A204.1 (cell line): ENCODE measurements around the gene MGAT5B.
"Not testable (repeated sequence)": the region's sequence is repeated elsewhere in the genome, so short reads cannot be mapped to it uniquely, and the experiment has no call there.

Experiments
- FAIRE-seq: peaks from 2 replicates; lab custom pipeline; 2012; peaks lifted over from hg19 to GRCh38; lab: Jason Lieb, UNC

The MGAT5B gene

GRCh38 chr17:76868176-76868668 is at the start of gene MGAT5B:
TSS of gene MGAT5B (plus strand) at chr17:76868404. CDS start at chr17:76869030, 626 bp downstream.
- no peak for FAIRE-seq

- FAIRE-seq = no peak
These were observed 48.2 kb upstream of the MGAT5B start for GRCh38 chr17:76820039-76820438.

- no peak for FAIRE-seq
These were observed 47.6 kb upstream of the MGAT5B start for GRCh38 chr17:76820561-76820960.

GRCh38 chr17:76822184-76822778 is 45.9 kb upstream of the MGAT5B start:
- no peak for FAIRE-seq

GRCh38 chr17:76824093-76824492 is 44.1 kb upstream of the MGAT5B start:
- no peak for FAIRE-seq

DNA sequence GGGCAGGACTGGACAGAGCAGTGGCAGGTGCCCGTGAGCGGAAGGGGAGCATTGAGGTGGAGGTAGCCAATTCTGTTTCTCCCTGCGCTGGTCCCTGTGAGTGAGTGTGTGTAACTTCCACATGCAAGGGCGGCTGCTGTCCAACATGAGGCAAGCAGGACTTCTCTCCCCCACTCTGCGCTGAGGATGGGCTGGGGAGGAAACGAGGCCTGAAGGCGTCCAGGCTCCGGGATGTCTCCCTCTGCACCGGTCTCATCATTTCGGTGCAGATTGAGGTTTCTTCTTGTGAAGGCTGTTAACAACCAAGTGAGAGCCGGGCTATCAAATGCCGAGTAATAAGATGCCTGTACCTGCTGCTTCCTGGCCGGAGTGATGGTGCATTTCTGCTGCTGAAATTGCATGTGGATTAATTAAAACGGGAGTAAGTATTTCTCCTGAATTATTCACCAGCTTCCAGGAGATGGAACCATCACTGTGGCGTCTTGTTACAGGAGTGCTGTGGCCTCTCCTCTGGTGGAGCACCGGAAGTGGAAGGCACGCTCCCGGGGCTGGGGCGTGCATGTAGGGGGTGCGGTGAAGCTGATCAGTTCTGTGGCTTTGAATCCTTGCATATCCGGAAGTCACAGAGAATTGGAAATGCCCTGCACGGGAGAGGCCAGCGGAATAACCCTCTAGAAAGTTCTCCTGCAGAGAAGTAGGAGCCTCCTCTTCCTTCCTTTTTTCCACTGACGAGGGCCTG is 41.7 kb upstream of the MGAT5B start:
- no peak for FAIRE-seq

DNA sequence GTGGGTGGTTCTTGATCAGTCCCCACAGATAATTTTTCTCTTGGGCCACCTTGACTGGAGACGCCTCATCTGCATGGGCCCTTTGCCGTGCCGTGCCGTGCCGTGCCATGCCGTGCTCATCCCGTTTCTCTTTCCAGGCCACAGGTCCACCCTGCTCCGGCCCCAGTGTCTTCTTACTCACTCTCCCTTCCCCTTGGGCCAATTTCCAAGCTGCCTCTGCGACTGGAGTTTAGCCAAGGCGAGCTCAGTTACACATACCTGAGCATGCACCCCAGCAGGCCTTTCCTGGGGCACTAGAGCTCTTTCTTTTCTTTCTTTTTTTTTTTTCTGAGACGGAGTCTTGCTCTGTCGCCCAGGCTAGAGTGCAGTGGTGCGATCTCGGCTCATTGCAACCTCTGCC is 40.5 kb upstream of the MGAT5B start:
- FAIRE-seq = no peak

GRCh38 chr17:76830987-76831715 is 37.1 kb upstream of the MGAT5B start:
- FAIRE-seq = no peak

GRCh38 chr17:76833034-76833644 is 35.1 kb upstream of the MGAT5B start:
- no peak for FAIRE-seq

DNA sequence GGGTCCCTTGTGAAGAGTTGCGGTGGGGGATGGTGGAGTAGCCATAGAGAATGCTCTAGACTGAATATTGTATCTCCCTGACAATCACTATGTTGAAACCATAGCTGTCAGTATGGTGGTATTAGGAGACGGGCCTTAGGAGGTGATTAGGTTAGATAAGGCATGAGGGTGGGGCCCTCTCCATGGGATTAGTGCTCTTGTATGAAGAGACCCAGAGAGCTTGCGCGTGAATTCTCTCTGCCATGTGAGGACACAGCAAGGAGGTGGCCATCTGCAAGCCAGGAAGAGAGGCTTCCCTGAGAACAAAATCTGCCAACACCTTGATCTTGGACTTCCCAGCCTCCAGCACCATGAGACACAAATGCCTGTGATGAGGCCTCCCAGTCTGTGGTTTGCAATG is 34.5 kb upstream of the MGAT5B start:
- FAIRE-seq = no peak

DNA sequence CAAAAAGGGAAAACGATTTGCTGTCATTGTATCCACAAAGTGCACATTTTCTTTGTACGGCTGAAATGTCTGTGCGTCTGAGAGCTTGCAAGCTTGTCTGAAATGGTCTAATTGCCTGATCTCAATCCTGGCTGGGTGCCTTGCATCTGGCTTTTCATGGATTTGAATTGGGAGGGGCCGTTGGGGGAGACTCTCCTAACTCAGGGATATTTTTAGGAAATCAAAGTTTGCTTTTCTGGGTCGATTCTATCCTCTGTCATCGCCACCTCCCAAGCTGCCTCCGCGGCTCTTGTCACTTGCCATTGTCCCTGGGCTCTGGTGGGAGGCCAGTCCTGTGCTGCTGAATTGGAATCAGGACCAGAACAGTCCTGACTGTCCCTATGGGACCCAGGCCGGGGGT is 33.3 kb upstream of the MGAT5B start:
- no peak for FAIRE-seq

DNA sequence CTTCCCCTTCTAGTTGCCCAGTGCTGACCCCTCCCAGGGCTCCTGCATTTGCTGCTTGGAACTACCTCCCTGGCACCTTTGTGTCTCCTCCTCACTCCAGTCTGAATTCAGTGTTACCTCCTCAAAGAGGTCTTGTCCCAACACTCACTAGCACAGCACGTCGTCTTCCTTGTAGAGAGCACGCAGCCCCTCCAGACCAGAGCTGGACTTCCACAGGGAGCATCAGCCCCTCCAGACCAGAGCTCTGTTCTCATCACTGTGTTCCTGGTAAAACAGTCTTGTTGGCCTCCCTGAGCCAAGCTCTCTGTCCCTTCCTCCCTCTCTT is 27.8 kb upstream of the MGAT5B start:
- no peak for FAIRE-seq

GRCh38 chr17:76840884-76841775 is 27.1 kb upstream of the MGAT5B start:
- FAIRE-seq = no peak

DNA sequence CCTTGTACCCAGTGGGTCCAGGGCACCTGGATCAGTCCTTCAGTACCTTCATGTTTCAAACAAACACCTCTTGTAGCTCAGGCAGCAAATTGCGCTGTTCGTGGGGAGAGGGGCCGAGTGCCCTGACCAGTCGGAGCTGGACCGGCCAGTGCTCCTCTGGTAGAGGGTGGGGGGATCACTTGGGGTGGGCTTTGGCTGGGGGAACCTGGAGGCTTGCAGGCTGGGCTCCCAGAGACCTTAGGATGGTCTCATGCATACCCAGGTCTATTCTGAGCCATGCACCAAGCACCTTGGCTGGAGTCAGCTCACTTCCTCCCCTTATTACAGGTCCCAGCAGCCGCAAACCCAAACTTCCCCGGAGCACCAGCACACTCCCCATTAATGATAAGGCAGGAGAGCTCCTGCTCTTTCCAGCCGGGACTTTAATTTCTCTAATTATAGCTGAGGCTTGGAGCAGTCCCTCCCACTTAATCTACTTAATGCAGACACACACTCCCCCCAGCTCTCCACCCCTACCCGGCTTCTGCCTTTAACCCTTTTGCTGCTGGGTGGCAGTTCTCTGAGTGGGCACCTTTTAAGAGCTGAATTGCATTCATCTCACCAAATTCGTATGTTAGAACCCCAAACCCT is 26.3 kb upstream of the MGAT5B start:
- FAIRE-seq = no peak

- FAIRE-seq = not testable (repeated sequence)
These were observed 25.1 kb upstream of the MGAT5B start for GRCh38 chr17:76843068-76843467.

DNA sequence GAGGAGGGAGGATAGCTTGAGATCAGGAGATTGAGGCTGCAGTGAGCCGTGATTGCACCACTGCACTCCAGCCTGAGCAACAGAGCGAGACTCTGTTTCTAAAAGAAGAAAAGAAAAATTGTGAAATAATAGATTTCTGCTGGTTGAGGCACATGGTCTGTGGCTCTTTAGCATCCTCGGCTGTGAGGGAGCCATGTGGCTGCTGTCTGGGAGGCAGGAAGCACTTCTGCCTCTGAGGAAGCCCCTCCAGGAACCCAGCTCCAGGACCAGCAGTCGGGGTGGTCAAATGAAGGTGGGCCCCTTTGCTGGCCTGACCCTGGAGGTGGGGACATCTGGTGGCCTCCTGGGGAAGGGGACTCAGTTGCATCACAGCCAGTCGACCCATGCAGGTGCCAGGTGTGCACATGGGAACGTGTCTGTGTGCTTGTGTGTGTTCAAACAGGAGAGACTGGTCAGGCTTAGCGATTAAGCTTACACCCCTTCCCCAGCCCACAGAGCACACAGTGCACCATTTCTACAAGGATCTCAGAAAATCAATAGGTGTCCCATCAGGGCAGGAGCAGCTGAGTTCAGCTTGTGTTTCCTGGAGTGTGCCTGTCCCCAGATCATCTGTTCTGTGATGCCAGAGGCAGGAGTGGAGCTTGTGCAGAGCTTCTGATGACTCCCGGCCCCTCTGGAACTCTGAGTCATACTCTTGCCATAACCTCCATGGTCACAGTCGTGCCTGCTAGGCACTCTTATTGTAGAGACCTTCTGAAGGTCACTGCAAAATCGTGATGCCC is 24.3 kb upstream of the MGAT5B start:
- FAIRE-seq = no peak

GRCh38 chr17:76844485-76844829 is 23.7 kb upstream of the MGAT5B start:
- FAIRE-seq = no peak

DNA sequence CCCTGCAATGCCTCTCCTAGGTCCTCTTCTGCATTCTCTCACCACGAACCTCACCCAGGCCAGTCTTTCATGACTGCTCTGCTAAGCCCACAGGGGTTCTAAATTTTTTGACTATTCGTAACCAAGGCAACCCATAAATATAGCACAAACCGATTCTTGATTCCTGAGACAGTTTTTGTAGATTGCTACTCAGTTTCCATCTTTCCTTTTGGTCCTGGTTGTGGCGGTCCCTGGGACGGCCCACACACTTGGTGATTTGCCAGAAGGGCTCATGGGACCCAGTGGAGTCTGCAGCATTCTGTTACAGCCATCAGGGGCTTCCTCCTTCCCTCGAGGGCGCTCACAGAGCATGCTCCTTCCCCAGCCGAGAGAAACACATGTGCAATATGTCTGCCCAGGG is 23.4 kb upstream of the MGAT5B start:
- no peak for FAIRE-seq

DNA sequence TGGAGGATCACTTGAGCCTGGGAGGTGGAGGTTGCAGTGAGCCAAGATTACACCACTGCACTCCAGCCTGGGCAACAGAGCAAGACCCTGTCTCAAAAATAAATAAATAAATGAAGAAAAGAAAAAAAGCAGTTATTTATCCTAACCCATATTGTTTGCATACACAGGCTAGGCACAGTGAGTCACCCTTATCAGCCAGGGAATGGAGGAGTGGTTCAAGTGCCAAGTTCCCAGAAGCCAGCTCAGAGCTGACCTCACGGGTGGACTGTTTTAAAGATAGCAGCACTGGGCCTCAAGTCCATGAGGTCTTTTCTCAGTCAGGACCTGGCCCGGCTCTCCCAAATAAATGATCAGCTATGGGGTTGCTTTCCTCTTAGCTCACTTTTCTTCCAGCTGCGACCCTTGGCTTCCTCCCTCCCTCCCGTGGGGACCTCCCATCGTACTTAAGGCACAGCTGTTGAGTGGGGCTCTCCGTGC is 22.6 kb upstream of the MGAT5B start:
- FAIRE-seq = no peak

DNA sequence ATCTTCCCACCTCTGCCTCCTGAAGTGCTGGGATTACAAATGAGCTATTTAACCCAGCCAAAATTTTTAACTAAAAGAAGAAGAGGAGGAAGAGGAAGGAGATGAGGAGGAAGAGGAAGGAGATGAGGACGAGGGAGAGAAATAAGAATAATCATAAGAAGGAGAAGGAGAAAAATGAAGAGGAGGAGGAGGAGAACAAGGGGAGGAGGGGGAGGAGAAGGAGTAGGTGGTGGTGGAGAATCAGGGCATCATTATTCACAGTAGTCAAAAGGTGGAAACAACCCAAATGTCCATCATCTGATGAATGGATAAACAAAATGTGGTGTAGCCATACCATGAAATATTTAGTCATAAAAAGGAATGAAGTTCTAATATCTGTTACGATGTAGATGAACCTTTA is 21.2 kb upstream of the MGAT5B start:
- FAIRE-seq = no peak

GRCh38 chr17:76848670-76849069 is 19.5 kb upstream of the MGAT5B start:
- FAIRE-seq = no peak
